ENCODE results near the gene SLC13A3. TPM values are rescaled to one million over a fixed set of nuclear protein-coding genes. Genes with fewer than 3 reads are reported as not detected.

The SLC13A3 gene
- total RNA-seq, 3 donors from 2014 or later (not counting 1 experiment from before 2014, with no cell fraction given): 0.63 TPM; not detected in 1

DNA sequence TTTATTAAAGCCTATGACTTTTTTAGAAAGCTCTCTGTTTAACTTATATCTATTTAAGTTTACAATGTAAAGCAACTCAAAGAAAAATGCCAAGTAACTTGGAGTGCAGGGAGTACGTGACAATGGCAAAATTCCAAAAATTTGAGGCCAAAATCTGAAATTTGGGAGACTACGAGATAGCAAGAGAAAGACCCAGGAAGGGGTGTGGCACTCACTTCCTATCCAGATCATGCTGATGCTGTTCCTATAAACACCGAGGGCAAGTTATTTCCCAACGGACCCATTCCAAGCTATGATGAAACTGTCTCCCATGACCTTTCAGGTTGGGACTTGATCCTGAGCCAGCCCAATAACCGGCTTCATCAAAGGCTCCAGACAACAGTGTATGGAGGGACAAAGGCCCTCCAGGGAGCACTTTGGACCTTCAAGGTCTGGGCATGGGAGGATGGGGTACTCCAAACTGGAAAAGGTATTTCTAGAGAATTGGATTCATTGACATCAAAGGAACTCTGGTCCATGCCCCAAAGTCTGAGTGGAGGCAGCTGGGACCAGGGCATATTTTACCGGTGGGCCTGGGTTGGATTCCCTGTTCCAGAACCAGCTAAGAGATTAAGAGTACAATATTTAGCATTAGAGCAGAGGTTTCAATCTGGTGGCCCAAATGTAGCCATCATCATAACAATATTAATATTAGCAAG is 15.7 kb upstream of the SLC13A3 start:
- no peaks in the 10 kb centered on the region for H3K36me3 ChIP-seq (ENCODE audit: control insufficient read depth, insufficient read depth, low read length)
- DNase-seq: no peak
- TF ChIP-seq, protein P1, sequence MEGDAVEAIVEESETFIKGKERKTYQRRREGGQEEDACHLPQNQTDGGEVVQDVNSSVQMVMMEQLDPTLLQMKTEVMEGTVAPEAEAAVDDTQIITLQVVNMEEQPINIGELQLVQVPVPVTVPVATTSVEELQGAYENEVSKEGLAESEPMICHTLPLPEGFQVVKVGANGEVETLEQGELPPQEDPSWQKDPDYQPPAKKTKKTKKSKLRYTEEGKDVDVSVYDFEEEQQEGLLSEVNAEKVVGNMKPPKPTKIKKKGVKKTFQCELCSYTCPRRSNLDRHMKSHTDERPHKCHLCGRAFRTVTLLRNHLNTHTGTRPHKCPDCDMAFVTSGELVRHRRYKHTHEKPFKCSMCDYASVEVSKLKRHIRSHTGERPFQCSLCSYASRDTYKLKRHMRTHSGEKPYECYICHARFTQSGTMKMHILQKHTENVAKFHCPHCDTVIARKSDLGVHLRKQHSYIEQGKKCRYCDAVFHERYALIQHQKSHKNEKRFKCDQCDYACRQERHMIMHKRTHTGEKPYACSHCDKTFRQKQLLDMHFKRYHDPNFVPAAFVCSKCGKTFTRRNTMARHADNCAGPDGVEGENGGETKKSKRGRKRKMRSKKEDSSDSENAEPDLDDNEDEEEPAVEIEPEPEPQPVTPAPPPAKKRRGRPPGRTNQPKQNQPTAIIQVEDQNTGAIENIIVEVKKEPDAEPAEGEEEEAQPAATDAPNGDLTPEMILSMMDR (IDR thresholded peaks at IDR 0.05): no peak
- WGBS (ENCODE audit: insufficient coverage): 91% methylated on average over 6 of the region's 6 CpGs
- Mint-ChIP-seq H3K9me3 (no peaks in the 10 kb centered on the region), H3K36me3 (no peaks in the 10 kb centered on the region), H3K27ac (no peak overlapping the region), H3K4me3 (no peak overlapping the region), H3K27me3 (ENCODE audit: low read depth in 2 of 2) (no peaks in the 10 kb centered on the region), H3K4me1 (no peaks in the 10 kb centered on the region)
- no peak overlapping the region for H3K27ac ChIP-seq (ENCODE audit: low read length)
- intact Hi-C loops (cut with micrococcal nuclease): no loop called here
- H3K9me3 ChIP-seq (ENCODE audit: control insufficient read depth, insufficient read depth, low read length): peaks cover 4% of the 10 kb centered on the region
- no peaks in the 10 kb centered on the region for H3K27me3 ChIP-seq (ENCODE audit: control insufficient read depth, insufficient read depth, low read length)
- no peak for ATAC-seq
- no peak overlapping the region for H3K4me3 ChIP-seq (ENCODE audit: low read length)
- H3K4me1 ChIP-seq (ENCODE audit: control insufficient read depth, insufficient read depth, low read length): no peaks in the 10 kb centered on the region

DNA sequence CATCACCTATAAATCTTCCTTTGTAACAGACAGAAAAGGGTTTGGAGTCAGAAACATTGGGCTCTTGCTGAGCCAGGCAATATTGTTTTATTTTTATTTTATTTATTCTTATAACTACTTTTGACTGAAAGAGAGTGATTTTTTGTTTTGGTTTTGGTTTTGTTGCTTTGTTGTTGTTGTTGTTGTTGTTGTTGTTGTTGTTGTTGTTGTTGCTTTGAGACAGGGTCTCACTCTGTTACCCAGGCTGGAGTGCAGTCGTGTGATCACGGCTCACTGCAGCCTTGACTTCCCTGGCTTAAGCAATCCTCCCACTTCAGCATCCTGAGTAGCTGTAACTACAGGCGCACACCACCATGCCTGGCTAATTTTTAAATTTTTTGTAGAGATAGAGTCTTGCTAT is 15.0 kb upstream of the SLC13A3 start:
- Mint-ChIP-seq H3K36me3 (no peaks in the 10 kb centered on the region), H3K9me3 (no peaks in the 10 kb centered on the region), H3K27ac (no peak overlapping the region), H3K4me3 (no peak overlapping the region), H3K27me3 (ENCODE audit: low read depth in 2 of 2) (no peaks in the 10 kb centered on the region), H3K4me1 (no peaks in the 10 kb centered on the region)
- Histone ChIP-seq H3K36me3 (ENCODE audit: control insufficient read depth, insufficient read depth, low read length) (no peaks in the 10 kb centered on the region), H3K9me3 (ENCODE audit: control insufficient read depth, insufficient read depth, low read length) (peaks cover 4% of the 10 kb centered on the region), H3K4me1 (ENCODE audit: control insufficient read depth, insufficient read depth, low read length) (no peaks in the 10 kb centered on the region), H3K27ac (ENCODE audit: low read length) (no peak overlapping the region), H3K27me3 (ENCODE audit: control insufficient read depth, insufficient read depth, low read length) (no peaks in the 10 kb centered on the region), H3K4me3 (ENCODE audit: low read length) (no peak overlapping the region)
- DNase-seq (no peak), ATAC-seq (no peak)
- intact Hi-C loops (cut with micrococcal nuclease): no loop called here
- WGBS (ENCODE audit: insufficient coverage): 96% methylated on average over 3 of the region's 3 CpGs
- TF ChIP-seq, protein P1 (IDR thresholded peaks at IDR 0.05): no peak

DNA sequence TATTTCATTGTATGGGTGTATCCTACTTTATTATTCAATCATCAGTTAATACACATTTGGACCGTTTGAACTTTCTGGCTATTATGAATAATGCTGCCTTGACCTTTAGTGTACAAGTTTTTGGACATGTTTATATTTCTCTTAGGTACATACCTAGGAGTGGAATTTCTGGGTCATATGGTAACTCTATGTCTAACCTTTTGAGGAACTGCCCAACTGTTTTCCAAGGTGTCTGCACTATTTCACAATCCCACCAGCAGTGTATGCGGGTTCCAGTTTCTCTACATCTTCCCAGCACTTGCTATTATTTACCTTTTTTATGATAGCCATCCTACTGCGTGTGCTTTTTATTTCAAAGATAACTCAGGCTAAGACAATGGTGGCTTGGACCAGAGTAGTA is 14.3 kb upstream of the SLC13A3 start:
- TF ChIP-seq, protein P1 (IDR thresholded peaks at IDR 0.05): no peak
- no peak for ATAC-seq
- H3K27me3 ChIP-seq (ENCODE audit: control insufficient read depth, insufficient read depth, low read length): no peaks in the 10 kb centered on the region

DNA sequence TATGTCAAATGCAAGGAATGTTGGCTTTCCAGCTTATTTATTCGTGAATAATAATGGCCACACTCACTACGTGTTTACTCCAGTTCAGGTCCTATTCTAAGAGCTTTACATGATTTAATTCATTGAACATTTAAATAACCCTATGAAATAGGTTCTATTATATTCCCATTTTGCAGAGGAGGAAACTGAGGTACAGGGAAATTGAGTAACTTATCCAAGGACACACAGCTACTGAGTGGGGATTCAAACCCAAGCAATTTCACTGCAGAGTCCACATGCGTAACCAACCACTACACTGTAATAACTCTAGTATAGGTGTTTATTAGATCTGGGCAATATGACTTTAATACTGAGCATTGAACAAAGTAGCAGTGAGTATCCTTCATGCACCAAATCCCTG is 12.3 kb upstream of the SLC13A3 start:
- Histone ChIP-seq H3K9me3 (ENCODE audit: control insufficient read depth, insufficient read depth, low read length) (no peaks in the 10 kb centered on the region), H3K27me3 (ENCODE audit: control insufficient read depth, insufficient read depth, low read length) (peaks cover 2% of the 10 kb centered on the region), H3K27ac (ENCODE audit: low read length) (no peak overlapping the region), H3K4me3 (ENCODE audit: low read length) (no peak overlapping the region), H3K4me1 (ENCODE audit: control insufficient read depth, insufficient read depth, low read length) (no peaks in the 10 kb centered on the region), H3K36me3 (ENCODE audit: control insufficient read depth, insufficient read depth, low read length) (no peaks in the 10 kb centered on the region)
- TF ChIP-seq, protein P1 (IDR thresholded peaks at IDR 0.05): no peak
- H3K36me3 Mint-ChIP-seq: no peaks in the 10 kb centered on the region
- intact Hi-C loops (cut with micrococcal nuclease): no loop called here
- ATAC-seq (no peak), DNase-seq (no peak)
- no CpG with 5 or more reads among the region's 3 CpGs for WGBS (ENCODE audit: insufficient coverage)
- H3K4me3 Mint-ChIP-seq: no peak overlapping the region
- H3K27me3 Mint-ChIP-seq (ENCODE audit: low read depth in 2 of 2): no peaks in the 10 kb centered on the region
- H3K27ac Mint-ChIP-seq: no peak overlapping the region
- no peaks in the 10 kb centered on the region for H3K4me1 Mint-ChIP-seq
- no peaks in the 10 kb centered on the region for H3K9me3 Mint-ChIP-seq

More for the DNA sequence above, 14.3 kb upstream of the SLC13A3 start:
- no peaks in the 10 kb centered on the region for H3K27me3 Mint-ChIP-seq (ENCODE audit: low read depth in 2 of 2)
- intact Hi-C loops (cut with micrococcal nuclease): no loop called here
- no peaks in the 10 kb centered on the region for H3K36me3 ChIP-seq (ENCODE audit: control insufficient read depth, insufficient read depth, low read length)
- H3K27ac Mint-ChIP-seq: no peak overlapping the region
- H3K36me3 Mint-ChIP-seq: no peaks in the 10 kb centered on the region
- H3K27ac ChIP-seq (ENCODE audit: low read length): no peak overlapping the region
- H3K4me1 Mint-ChIP-seq: no peaks in the 10 kb centered on the region
- DNase-seq: no peak
- no peaks in the 10 kb centered on the region for H3K9me3 Mint-ChIP-seq
- peaks cover 4% of the 10 kb centered on the region for H3K9me3 ChIP-seq (ENCODE audit: control insufficient read depth, insufficient read depth, low read length)
- 92% methylated on average over 2 of the region's 3 CpGs for WGBS (ENCODE audit: insufficient coverage)
- no peak overlapping the region for H3K4me3 Mint-ChIP-seq
- H3K4me3 ChIP-seq (ENCODE audit: low read length): no peak overlapping the region
- no peaks in the 10 kb centered on the region for H3K4me1 ChIP-seq (ENCODE audit: control insufficient read depth, insufficient read depth, low read length)

Data from natural killer cell (primary cell).